Lower leg skin (tissue), 4 donors: ENCODE data around the gene RGS8. TPM values are rescaled to one million over a fixed set of nuclear protein-coding genes. Genes with fewer than 3 reads are reported as not detected.

Source experiments
- DNase-seq, 2 donors: peaks; one replicate each; pipeline ENCODE4 v3.0.0-alpha.2; 2019; ENCODE audit warnings: low spot score in 2 of 2
- H3K4me3 ChIP-seq: fragments of 200-600 bp; sonication (generic); 2 replicates; pipeline ENCODE4 v1.5.1; 2017; ENCODE audit warnings: mild to moderate bottlenecking, low read depth; ENCODE audit not compliant: poor library complexity, severe bottlenecking
- CTCF ChIP-seq, 3 donors: fragments of 450-650 bp; IDR thresholded peaks; one replicate each; pipeline ENCODE4 v1.5.1; 2016; ENCODE audit warnings: antibody characterized with exemption in 3 of 3, mild to moderate bottlenecking in 3 of 3, moderate library complexity in 2 of 3
- POLR2A ChIP-seq, 2 donors: fragments of 450-650 bp; IDR thresholded peaks; one replicate each; pipeline ENCODE4 v1.6.1; 2016 to 2017; ENCODE audit warnings: antibody characterized with exemption in 2 of 2, mild to moderate bottlenecking in 1 of 2, moderate library complexity in 1 of 2
- WGBS, 2 donors: methylation state at CpG; one replicate each; pipeline ENCODE4 v1.1.5; 2018; 5-methylcytosine and 5-hydroxymethylcytosine counted together
- intact Hi-C: fragments of 100-400 bp; cut with DNase I; formaldehyde crosslinking; loops from one replicate; pipeline ENCODE4 v1.15.0; 2023; ENCODE audit warnings: low total_unique reads
- total RNA-seq, 4 donors: library from RNA; depleted of rRNA; stranded (reverse); fragments of >200 nt; gene quantifications; one replicate each; pipeline ENCODE4 v1.1.0, GENCODE V29; 2016

RGS8 gene
- total RNA-seq, 4 donors from 2014 or later, result not detected

- intact Hi-C loops, result no loop called here
- DNase-seq, result no peak
- no peak for TF ChIP-seq POLR2A (IDR thresholded peaks at IDR 0.05)
- whole genome bisulfite sequencing, 2 donors, result 77 to 80% methylated on average over 4 of the region's 4 CpGs
- H3K4me3 ChIP-seq, result no peak overlapping the region
Observed at GRCh38 chr1:182644886-182645285, 39.5 kb downstream of the RGS8 start.

- no peak overlapping the region for H3K4me3 ChIP-seq
- intact Hi-C loops, result no loop called here
- TF ChIP-seq CTCF (IDR thresholded peaks at IDR 0.05) (no peak), POLR2A (IDR thresholded peaks at IDR 0.05) (no peak)
- WGBS, 2 donors, result 70 to 72% methylated on average over 3 of the region's 3 CpGs
- DNase-seq, result no peak
Observed at GRCh38 chr1:182643699-182644098, 40.7 kb downstream of the RGS8 start.

- WGBS, 2 donors, result 96 to 98% methylated on average over 8 of the region's 8 CpGs
- DNase-seq, result no peak
- no peak for TF ChIP-seq CTCF (IDR thresholded peaks at IDR 0.05)
- no peak for TF ChIP-seq POLR2A (IDR thresholded peaks at IDR 0.05)
- no peak overlapping the region for H3K4me3 ChIP-seq
- intact Hi-C loops, result no loop called here
Observed at GRCh38 chr1:182642461-182642860, 41.9 kb downstream of the RGS8 start.

GRCh38 chr1:182641561-182641960, 42.8 kb downstream of the RGS8 start:
- no peak overlapping the region for H3K4me3 ChIP-seq
- no peak for DNase-seq
- TF ChIP-seq POLR2A (IDR thresholded peaks at IDR 0.05), result no peak
- TF ChIP-seq CTCF (IDR thresholded peaks at IDR 0.05), result no peak
- intact Hi-C loops, result no loop called here
- 93 to 96% methylated on average over 5 of the region's 5 CpGs for WGBS, 2 donors

GRCh38 chr1:182639330-182639729, 45.1 kb downstream of the RGS8 start:
- intact Hi-C loops, result no loop called here
- 80 to 100% methylated on average over 1 of the region's 1 CpG for WGBS, 2 donors
- H3K4me3 ChIP-seq, result no peak overlapping the region

GRCh38 chr1:182637769-182638168, 46.6 kb downstream of the RGS8 start:
- 92 to 94% methylated on average over 5 of the region's 5 CpGs for WGBS, 2 donors
- no peak for TF ChIP-seq POLR2A (IDR thresholded peaks at IDR 0.05)
- no peak for TF ChIP-seq CTCF (IDR thresholded peaks at IDR 0.05)
- no peak overlapping the region for H3K4me3 ChIP-seq
- intact Hi-C loops, result no loop called here
- DNase-seq, result no peak

More at GRCh38 chr1:182639330-182639729, 45.1 kb downstream of the RGS8 start:
- DNase-seq, result no peak
- TF ChIP-seq CTCF (IDR thresholded peaks at IDR 0.05) (no peak), POLR2A (IDR thresholded peaks at IDR 0.05) (no peak)
